Measurements from ENCODE around the gene UFC1. TPM values are rescaled to one million over a fixed set of nuclear protein-coding genes. Genes with fewer than 3 reads are reported as not detected.

The UFC1 gene
- total and polyA plus RNA-seq, 2 donors (not counting 3 experiments of a cell fraction or from before 2014, with no cell fraction given): 102 to 149 TPM

DNA sequence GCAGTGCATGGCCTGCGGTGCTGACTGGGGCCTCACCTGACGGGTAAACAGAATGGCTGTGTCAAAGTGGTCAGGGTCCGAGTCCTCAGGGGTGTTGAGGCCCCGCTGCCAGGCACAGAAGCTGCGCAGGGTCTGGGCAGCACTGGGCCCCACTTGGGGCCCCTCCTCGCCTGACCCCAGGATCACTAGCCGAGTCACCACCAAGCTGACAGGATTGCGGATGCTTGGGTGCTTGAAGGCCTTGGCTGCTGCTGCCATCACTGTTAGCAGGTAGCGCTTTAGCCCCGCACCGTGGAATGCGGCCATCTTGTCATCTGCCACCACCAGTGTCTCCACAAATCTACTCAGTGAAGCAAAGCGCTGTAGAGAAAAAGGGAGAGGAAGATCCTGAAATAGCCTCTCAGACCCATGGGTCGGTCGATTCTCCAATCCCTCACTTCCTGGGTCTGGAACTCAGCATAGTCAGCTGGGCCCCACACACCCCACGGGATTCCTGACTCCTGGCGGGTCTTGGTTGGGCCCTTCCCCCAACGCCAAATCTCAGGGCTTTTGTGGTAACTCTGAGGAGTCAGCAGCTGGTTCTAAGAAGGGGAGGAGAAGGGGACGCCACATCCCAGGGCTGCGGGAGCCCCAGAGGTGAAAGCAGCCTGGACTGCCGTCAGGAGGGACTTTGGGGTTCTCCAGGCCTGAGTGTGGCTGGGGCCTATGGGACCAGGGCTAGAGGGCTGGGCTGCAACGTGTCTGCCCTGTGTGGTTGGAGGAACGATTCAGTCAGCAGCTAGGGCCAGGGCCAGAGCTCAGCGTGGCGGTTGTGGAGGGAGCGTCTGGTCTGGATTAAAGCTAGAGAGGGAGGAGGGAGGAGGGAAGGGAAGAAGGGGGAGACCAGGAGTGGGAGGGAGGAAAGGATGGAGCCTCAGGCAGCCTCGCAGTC is 43.0 kb downstream of the UFC1 start:
- Histone ChIP-seq H3K27me3 (ENCODE audit: control insufficient read depth in 2 of 2, insufficient read depth in 2 of 2, low read length in 2 of 2) (no peaks in the 10 kb centered on the region), H3K79me2 (ENCODE audit: control insufficient read depth, insufficient read depth, low read length) (peaks cover 34% of the 10 kb centered on the region), H3K4me2 (ENCODE audit: insufficient read depth, low read length) (peak overlapping the region; percentile 47), H2AFZ (ENCODE audit: low read depth, low read length) (peak overlapping the region; percentile 1), H3K36me3 (ENCODE audit: control insufficient read depth in 2 of 2, extremely low read depth in 1 of 2, insufficient read depth in 2 of 2, low read length in 2 of 2) (peaks cover 0 to 3% of the 10 kb centered on the region in 2 experiments), H3K4me3 (replicated peaks in 1 of 3; ENCODE audit: insufficient read depth in 1 of 3, low read depth in 1 of 3, low read length in 3 of 3) (peak overlapping the region; percentile 26 to 51 (median 40)), H3K9me3 (replicated peaks; ENCODE audit: control insufficient read depth, insufficient read depth, low read length) (no peaks in the 10 kb centered on the region), H4K20me1 (replicated peaks; ENCODE audit: control insufficient read depth, extremely low read depth, insufficient read depth, low read length) (no peaks in the 10 kb centered on the region), H3K4me1 (ENCODE audit: control insufficient read depth, extremely low read depth, insufficient read depth, low read length) (peaks cover 54% of the 10 kb centered on the region), H3K27ac (ENCODE audit: insufficient read depth, low read depth, low read length) (peak overlapping the region; percentile 30), H3K9ac (replicated peaks; ENCODE audit: extremely low read depth, insufficient read depth, low read length) (peak overlapping the region; percentile 42), H3K9me1 (replicated peaks; ENCODE audit: control insufficient read depth, extremely low read depth, insufficient read depth, low read length) (no peaks in the 10 kb centered on the region)
- CTCF ChIA-PET: interaction anchor here (0.6 to 3.2 kb wide), 6 partner anchors 30 to 193 kb away, joined by 3 to 35 read pairs (median 6); partner anchors contain the start of genes PPOX and TOMM40L
- intact Hi-C loops (cut with micrococcal nuclease) (no loop called here), dilution Hi-C loops (cut with MboI; ENCODE audit: extremely low pct_ligation_motif_present, low sequenced_read_pairs) (no loop called here)
- DNase-seq (ENCODE audit: low read depth, low spot score): peak; percentile 39
- no peak for TF ChIP-seq MYC (IDR thresholded peaks at IDR 0.05; ENCODE audit: low read depth, low read length)
- TF ChIP-seq, protein P1, sequence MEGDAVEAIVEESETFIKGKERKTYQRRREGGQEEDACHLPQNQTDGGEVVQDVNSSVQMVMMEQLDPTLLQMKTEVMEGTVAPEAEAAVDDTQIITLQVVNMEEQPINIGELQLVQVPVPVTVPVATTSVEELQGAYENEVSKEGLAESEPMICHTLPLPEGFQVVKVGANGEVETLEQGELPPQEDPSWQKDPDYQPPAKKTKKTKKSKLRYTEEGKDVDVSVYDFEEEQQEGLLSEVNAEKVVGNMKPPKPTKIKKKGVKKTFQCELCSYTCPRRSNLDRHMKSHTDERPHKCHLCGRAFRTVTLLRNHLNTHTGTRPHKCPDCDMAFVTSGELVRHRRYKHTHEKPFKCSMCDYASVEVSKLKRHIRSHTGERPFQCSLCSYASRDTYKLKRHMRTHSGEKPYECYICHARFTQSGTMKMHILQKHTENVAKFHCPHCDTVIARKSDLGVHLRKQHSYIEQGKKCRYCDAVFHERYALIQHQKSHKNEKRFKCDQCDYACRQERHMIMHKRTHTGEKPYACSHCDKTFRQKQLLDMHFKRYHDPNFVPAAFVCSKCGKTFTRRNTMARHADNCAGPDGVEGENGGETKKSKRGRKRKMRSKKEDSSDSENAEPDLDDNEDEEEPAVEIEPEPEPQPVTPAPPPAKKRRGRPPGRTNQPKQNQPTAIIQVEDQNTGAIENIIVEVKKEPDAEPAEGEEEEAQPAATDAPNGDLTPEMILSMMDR (IDR thresholded peaks at IDR 0.05; ENCODE audit: extremely low read depth in 1 of 2, insufficient read depth in 1 of 2, low read depth in 1 of 2, low read length in 2 of 2): no peak
- TF ChIP-seq, protein P2, sequence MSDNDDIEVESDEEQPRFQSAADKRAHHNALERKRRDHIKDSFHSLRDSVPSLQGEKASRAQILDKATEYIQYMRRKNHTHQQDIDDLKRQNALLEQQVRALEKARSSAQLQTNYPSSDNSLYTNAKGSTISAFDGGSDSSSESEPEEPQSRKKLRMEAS (IDR thresholded peaks at IDR 0.05; ENCODE audit: insufficient read depth, insufficient read length): no peak
- TF ChIP-seq FOS (IDR thresholded peaks at IDR 0.05; ENCODE audit: borderline replicate concordance, insufficient read depth, low read length): no peak
- TF ChIP-seq POLR2A (IDR thresholded peaks at IDR 0.05; ENCODE audit: low read depth, low read length): no peak
- TF ChIP-seq JUN (IDR thresholded peaks at IDR 0.05; ENCODE audit: borderline replicate concordance, insufficient read depth, insufficient read length, low read depth): no peak
- no peak for TF ChIP-seq POLR2AphosphoS5 (IDR thresholded peaks at IDR 0.05; ENCODE audit: insufficient read depth, low read depth, low read length)
- no peak for TF ChIP-seq EZH2 (IDR thresholded peaks at IDR 0.05; ENCODE audit: borderline replicate concordance, low read depth, low read length, severe bottlenecking)
- TF ChIP-seq GATA2 (IDR thresholded peaks at IDR 0.05; ENCODE audit: insufficient read depth, insufficient read length, low read depth, low read length): no peak
- BruUV-seq (replicated peaks): no TSS peak
- POLR2A ChIA-PET: no interaction called here
- no peak for FAIRE-seq

All from endothelial cell of umbilical vein (primary cell).